ENCODE measurements around the gene PTMA. TPM values are rescaled to one million over a fixed set of nuclear protein-coding genes. Genes with fewer than 3 reads are reported as not detected.
A peak's percentile ranks its signal among the peaks of the same experiment; 100 is the strongest.

PTMA gene
- total RNA-seq, 6 donors from 2014 or later = 344 to 896 (median 663) TPM

DNA sequence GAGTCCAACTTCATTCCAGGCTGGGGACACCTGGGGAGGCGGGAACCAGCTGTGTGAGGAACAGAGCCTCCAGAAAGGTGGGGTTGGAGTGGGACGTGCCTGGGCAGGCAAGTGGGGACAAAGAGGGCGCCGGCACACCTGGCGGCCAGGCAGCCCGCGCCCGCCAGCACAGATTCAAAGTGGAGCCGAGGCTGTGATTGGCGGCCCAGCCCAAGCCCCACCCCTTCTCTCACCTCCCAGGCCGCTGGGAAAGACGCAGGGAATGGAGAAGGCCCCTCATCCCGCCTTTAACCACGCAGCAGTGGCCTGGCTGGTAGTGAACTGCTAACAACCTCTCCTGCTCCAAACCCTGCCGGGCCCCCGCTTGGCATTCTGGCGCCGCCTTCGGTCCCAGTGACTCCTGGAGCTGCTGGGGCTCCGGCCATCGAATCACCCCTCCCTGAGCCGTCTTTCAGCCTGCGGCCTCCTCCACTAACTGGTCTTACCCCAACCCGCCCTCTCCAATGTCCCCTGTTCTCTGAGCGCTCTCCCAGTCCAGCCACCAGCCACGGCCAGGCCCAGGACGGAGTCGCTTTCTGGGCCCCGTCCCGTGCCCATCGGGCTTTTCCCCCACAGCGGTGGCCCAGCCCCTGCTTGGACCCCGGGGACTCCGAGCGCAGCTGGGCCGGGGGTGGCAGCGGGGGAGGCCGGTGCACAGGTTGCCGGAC, 27.9 kb upstream of the PTMA start:
- Histone ChIP-seq H3K36me3 (no peaks in the 10 kb centered on the region), H3K9me3 (no peaks in the 10 kb centered on the region), H3K27ac (peak overlapping the region; percentile 86 to 90 (median 89)), H3K27me3 (no peaks in the 10 kb centered on the region), H3K4me1 (peaks cover 10 to 26% (median 15%) of the 10 kb centered on the region in 4 donors), H3K4me3 (peak overlapping the region; percentile 13 to 55 (median 50))
- 38 to 62% methylated on average over 28 to 39 of the region's 39 CpGs for WGBS, 2 donors
- no peak for TF ChIP-seq EP300 (IDR thresholded peaks at IDR 0.05)
- TF ChIP-seq, protein P1, sequence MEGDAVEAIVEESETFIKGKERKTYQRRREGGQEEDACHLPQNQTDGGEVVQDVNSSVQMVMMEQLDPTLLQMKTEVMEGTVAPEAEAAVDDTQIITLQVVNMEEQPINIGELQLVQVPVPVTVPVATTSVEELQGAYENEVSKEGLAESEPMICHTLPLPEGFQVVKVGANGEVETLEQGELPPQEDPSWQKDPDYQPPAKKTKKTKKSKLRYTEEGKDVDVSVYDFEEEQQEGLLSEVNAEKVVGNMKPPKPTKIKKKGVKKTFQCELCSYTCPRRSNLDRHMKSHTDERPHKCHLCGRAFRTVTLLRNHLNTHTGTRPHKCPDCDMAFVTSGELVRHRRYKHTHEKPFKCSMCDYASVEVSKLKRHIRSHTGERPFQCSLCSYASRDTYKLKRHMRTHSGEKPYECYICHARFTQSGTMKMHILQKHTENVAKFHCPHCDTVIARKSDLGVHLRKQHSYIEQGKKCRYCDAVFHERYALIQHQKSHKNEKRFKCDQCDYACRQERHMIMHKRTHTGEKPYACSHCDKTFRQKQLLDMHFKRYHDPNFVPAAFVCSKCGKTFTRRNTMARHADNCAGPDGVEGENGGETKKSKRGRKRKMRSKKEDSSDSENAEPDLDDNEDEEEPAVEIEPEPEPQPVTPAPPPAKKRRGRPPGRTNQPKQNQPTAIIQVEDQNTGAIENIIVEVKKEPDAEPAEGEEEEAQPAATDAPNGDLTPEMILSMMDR (IDR thresholded peaks at IDR 0.05) = peak in 1 of 6 experiments; percentile 4
- ATAC-seq (ENCODE audit: low FRiP score in 2 of 2) (peak; percentile 12 to 49), DNase-seq (peak; percentile 61 to 87)

DNA sequence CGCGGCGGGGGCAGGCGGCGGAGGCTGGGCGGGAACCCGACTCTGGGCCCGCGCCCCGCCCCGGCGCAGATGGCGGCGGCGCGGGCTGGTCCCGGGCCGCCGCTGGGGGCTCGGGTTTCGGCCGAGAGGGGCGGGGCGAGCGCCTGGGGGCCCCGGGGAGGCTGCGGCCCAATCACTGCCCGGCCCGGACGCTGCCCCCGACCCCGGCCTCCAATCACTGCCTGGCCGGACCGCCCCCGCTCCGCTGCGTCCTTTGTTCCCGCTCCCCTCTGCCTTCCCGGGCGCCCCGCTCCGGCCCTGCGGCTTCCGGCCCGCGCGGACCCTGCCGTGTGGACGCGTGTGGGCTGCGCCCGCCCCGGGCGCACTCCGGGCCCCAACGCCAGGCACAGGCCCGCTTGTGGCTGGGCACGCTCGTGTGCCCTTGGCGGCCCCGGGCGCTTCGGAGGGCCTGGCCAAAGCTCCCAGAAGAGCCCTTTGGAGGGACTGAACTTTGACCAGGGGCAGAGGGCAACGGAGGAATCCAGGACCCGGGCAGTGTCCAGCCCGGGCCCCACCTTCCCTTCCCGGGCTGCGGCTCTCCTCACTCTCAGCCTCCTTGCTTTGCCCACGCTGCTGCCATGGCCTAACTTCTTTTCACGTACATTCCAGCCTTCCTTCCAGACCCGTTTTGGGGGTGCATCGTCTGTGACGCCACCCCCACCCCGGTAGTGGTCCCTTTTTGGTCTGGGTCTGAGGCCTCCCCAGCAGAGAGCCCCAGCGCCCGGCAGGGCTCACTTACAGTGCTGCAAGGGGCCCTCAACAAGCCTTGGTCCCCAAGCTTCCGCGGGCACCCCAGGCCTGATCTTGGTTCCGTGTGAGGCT, 27.1 kb upstream of the PTMA start:
- H3K4me1 ChIP-seq = peaks cover 10 to 26% (median 15%) of the 10 kb centered on the region in 4 donors
- no peaks in the 10 kb centered on the region for H3K9me3 ChIP-seq
- 12 to 31% methylated on average over 8 to 54 of the region's 79 CpGs for WGBS, 2 donors
- peak in 2 of 4 donors; percentile 63 to 78 for TF ChIP-seq POLR2A (IDR thresholded peaks at IDR 0.05)
- TF ChIP-seq, protein P1 (IDR thresholded peaks at IDR 0.05) = peak in 1 of 6 experiments; percentile 27
- TF ChIP-seq POLR2AphosphoS5 (IDR thresholded peaks at IDR 0.05) = peak in 1 of 2 donors; percentile 51
- no peak for TF ChIP-seq EP300 (IDR thresholded peaks at IDR 0.05)
- H3K36me3 ChIP-seq = no peaks in the 10 kb centered on the region
- ATAC-seq (ENCODE audit: low FRiP score in 2 of 2) = peak; percentile 81 to 95
- peak; percentile 88 to 96 for DNase-seq
- H3K27ac ChIP-seq = peak overlapping the region; percentile 86 to 90 (median 89)
- no peaks in the 10 kb centered on the region for H3K27me3 ChIP-seq
- H3K4me3 ChIP-seq = peak overlapping the region; percentile 13 to 55 (median 50)

DNA sequence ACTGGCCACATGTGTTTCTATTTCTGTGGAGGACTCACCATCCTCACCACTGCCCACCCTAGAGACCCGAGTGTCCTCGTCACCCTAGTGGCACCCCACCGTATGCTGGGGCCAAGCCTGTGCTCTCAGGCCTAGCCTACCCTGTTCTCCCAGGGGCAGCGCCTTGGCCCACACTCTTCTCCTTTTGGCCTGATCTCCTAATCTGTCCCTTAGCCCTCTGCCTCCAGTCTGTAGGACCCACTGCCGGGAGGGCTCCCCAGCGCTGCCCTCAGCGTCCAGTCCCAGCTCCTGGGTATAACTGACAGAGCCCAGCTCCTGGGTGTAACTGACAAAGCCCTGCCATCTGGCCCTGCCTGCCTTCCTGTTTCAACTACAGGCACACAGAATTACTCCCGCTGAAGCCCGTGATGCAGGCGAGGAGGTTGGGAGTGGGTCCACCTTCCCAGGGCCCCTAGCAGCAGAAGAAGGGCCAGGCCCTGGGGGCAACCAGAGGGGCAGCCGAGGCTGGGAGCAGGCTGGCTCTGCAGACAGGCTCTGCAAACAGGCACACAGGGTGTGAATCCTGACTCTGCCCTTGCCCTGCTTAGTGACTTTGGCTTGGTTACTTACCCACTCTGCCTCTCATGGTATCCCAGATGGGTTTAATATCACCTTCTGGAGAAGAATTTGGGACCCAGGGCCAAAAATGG, 25.6 kb upstream of the PTMA start:
- no peak for TF ChIP-seq POLR2AphosphoS5 (IDR thresholded peaks at IDR 0.05)
- H3K9me3 ChIP-seq = no peaks in the 10 kb centered on the region
- no peak for ATAC-seq (ENCODE audit: low FRiP score in 2 of 2)
- no peak for DNase-seq
- 88 to 90% methylated on average over 10 of the region's 11 CpGs for WGBS, 2 donors
- H3K27me3 ChIP-seq = no peaks in the 10 kb centered on the region
- no peaks in the 10 kb centered on the region for H3K36me3 ChIP-seq
- H3K4me1 ChIP-seq = peaks cover 10 to 29% (median 19%) of the 10 kb centered on the region in 4 donors
- no peak overlapping the region for H3K4me3 ChIP-seq
- no peak overlapping the region for H3K27ac ChIP-seq

DNA sequence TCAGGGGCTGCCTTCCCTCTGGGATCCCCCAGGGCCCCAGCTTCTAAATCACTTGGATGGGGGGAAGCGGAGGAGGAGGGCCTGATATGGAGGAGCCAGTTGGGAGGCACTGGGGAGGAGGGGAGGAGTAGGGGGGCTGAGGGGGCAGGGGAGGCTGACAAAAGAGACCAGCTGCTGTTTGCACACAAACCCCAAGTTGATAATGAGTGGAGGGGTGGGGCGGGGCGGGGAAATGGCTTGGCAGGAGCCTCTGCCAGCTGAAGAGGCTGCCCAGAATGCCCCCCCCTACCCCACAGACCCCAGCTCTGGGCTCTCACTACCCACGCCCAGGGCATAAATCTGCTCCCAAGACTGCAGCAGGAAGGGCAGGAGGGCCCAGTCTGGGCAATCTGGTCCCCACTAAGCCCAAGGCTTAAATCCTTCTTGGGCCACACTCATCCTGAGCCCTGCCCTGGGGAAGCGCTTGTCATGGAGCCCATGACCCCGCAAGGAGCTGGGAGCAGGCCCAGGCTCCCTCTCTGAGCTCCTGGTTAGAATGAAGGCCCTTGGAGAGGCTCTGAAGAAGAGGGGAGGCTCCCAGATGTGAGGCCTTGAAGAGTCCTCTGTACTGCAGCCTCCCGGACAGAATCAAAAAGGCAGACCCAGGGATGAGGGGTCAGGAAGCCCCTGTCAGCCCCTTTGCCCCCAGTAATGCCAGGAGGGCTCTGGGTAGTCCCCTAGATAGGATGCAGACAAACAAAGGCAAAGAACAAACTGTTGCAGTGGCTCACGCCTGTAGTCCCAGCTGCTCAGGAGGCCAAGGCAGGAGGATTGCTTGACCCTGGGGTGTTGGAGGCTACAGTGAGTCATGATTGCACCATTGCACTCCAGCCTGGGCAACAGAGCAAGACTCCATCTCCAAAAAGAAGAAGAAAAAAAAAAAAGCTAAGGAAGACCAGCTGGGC, 24.8 kb upstream of the PTMA start:
- Histone ChIP-seq H3K4me1 (peaks cover 10 to 25% (median 19%) of the 10 kb centered on the region in 4 donors), H3K9me3 (no peaks in the 10 kb centered on the region), H3K27me3 (no peaks in the 10 kb centered on the region), H3K4me3 (no peak overlapping the region), H3K36me3 (no peaks in the 10 kb centered on the region), H3K27ac (no peak overlapping the region)
- no peak for TF ChIP-seq POLR2A (IDR thresholded peaks at IDR 0.05)
- no peak for TF ChIP-seq POLR2AphosphoS5 (IDR thresholded peaks at IDR 0.05)
- TF ChIP-seq, protein P1 (IDR thresholded peaks at IDR 0.05) = no peak
- no peak for TF ChIP-seq EP300 (IDR thresholded peaks at IDR 0.05)
- no peak for DNase-seq
- 88 to 93% methylated on average over 5 to 8 of the region's 8 CpGs for WGBS, 2 donors
- no peak for ATAC-seq (ENCODE audit: low FRiP score in 2 of 2)

Measured in upper lobe of left lung (tissue), 6 donors.